Measurements from ENCODE around the gene GRIP2.

Gene GRIP2

DNA sequence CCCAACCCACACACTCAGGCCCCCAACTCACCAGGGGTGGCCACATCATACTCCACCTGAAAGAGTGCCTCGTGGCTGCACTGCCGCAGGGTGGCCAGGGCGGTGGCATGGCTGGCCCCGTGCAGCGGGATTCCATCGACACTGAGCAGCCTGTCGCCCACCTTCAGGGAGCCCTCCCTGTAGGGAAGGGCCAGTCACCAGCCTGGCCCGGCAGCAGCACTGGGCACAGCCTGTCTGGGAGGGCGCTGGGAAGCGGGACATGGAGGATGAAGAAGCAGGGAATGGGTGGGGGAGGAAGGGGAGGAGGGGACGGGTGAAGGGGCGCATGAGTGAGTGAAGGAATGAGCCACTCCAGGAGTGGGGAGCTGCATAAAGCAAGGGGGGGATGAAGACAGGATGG, 18.5 kb downstream of the GRIP2 start:
- TF ChIP-seq CTCF (IDR thresholded peaks at IDR 0.05; ENCODE audit: extremely low read depth, missing control alignments) = no peak

DNA sequence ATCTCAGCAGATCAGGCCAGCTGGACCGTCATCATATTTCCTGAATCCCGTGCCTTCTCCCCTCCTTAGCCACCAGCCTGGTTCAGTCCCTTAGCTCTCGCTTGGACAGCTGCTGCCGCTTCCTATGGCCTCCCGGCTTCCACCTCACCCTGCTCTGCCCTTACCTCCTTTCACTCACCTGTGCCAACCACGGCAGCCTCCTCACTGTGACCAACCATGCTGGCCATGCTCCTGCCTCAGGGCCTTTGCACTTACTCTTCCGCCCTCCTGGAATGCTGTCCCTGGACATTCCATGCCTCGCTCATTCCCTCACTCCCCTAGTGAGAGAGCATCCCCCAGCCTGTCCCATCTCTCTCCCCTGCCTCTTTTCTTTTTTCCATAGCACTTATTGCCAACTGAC, 19.2 kb downstream of the GRIP2 start:
- DNase-seq (ENCODE audit: low spot score) = no peak
- no peak for TF ChIP-seq CTCF (IDR thresholded peaks at IDR 0.05; ENCODE audit: extremely low read depth, missing control alignments)

More for the DNA sequence above, 18.5 kb downstream of the GRIP2 start:
- no peak for DNase-seq (ENCODE audit: low spot score)

GRCh38 chr3:14520149-14520548, 20.0 kb downstream of the GRIP2 start:
- TF ChIP-seq CTCF (IDR thresholded peaks at IDR 0.05; ENCODE audit: extremely low read depth, missing control alignments) = no peak
- DNase-seq (ENCODE audit: low spot score) = no peak

GRCh38 chr3:14519406-14519805, 20.7 kb downstream of the GRIP2 start:
- no peak for DNase-seq (ENCODE audit: low spot score)
- TF ChIP-seq CTCF (IDR thresholded peaks at IDR 0.05; ENCODE audit: extremely low read depth, missing control alignments) = no peak

DNA sequence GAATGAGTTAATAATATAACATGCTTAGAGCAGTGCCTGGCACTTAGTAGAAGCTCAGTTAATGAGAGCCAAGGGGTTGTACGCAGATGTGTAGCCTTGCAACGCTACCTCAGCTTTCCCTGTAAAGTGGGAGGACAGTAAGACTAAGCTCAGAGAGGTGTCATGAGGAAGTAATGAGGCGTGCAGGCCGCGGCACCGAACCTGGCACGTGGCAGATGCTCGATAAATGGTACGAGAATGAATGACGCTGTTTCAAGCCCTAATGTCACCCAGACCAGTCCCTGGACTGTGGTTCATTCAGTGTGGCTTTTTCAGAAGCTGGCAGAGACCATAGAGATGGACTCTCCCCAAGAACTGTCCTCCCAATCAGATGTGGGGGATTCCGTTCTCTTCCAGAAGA, 21.2 kb downstream of the GRIP2 start:
- no peak for TF ChIP-seq CTCF (IDR thresholded peaks at IDR 0.05; ENCODE audit: extremely low read depth, missing control alignments)
- no peak for DNase-seq (ENCODE audit: low spot score)

DNA sequence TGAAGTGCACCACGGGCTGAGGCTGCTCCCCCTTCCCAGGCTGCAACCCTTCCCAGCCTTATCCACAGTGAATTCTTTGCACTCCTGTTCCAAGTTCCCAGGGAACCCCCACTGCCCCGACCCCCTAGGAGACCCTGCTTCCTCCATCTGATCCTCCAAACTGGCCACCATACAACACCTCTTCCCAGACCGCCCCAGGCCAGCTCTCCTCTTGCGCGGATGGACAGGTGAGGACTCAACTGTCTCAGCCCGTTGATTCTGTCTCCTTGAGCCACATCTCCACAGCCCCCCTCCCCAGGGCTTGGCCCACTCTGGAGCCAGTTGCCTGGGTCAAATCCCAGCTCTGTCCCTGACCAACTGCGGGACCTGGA, 21.7 kb downstream of the GRIP2 start:
- no peak for TF ChIP-seq CTCF (IDR thresholded peaks at IDR 0.05; ENCODE audit: extremely low read depth, missing control alignments)
- no peak for DNase-seq (ENCODE audit: low spot score)

DNA sequence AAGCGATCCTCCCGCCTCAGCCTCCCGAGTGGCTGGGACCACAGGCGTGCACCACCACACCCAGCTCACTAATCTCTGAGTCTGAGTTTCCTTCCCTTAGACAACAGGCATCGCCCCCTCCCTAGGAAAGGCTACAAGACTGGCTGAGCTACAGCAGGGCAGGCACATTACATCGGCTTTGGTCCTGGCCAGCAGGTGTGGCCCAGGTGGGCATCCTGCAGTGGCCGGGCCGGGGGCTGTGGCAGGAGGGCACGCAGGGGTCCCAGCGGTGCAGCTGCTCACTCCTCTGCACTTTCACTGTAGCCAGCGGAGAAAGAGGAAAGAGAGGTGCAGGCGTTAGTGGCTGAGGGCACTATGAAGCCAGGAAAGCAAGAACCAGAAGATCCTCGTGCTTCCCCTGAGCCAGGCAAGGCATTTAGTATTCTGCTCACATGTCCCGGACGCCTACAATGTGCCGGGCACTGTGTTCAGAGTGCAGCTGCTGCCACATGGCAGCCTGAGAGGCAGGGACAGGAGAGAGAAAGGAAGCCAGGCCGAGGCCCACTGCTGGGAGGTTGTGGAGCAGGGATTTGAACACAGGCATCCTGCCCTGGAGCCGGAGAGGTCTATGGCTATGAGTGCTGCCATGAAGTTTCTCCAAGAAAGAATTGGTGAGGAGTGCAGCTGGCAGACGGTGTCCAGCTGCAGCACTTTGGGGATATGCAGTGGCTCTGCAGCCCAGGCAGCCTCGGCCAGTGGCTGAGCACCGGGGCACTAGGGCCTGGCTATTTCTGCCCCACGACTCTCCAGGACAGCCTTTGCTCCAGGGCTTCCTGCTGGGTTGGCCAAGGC, 22.3 kb downstream of the GRIP2 start:
- no peak for TF ChIP-seq CTCF (IDR thresholded peaks at IDR 0.05; ENCODE audit: extremely low read depth, missing control alignments)

More for the DNA sequence above, 22.3 kb downstream of the GRIP2 start:
- no peak for DNase-seq (ENCODE audit: low spot score)
